NCI-H510A treated with DMSO at 0.1 percent for 48 hours (cell line): ENCODE data around the gene IL4I1.
"Not testable (repeated sequence)": the region's sequence is repeated elsewhere in the genome, so short reads cannot be mapped to it uniquely, and the experiment has no call there.

Experiments used
- DNase-seq: peaks from one replicate; lab custom pipeline; 2025; lab: John Stamatoyannopoulos, UW

IL4I1 gene, protein sequence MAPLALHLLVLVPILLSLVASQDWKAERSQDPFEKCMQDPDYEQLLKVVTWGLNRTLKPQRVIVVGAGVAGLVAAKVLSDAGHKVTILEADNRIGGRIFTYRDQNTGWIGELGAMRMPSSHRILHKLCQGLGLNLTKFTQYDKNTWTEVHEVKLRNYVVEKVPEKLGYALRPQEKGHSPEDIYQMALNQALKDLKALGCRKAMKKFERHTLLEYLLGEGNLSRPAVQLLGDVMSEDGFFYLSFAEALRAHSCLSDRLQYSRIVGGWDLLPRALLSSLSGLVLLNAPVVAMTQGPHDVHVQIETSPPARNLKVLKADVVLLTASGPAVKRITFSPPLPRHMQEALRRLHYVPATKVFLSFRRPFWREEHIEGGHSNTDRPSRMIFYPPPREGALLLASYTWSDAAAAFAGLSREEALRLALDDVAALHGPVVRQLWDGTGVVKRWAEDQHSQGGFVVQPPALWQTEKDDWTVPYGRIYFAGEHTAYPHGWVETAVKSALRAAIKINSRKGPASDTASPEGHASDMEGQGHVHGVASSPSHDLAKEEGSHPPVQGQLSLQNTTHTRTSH

DNA sequence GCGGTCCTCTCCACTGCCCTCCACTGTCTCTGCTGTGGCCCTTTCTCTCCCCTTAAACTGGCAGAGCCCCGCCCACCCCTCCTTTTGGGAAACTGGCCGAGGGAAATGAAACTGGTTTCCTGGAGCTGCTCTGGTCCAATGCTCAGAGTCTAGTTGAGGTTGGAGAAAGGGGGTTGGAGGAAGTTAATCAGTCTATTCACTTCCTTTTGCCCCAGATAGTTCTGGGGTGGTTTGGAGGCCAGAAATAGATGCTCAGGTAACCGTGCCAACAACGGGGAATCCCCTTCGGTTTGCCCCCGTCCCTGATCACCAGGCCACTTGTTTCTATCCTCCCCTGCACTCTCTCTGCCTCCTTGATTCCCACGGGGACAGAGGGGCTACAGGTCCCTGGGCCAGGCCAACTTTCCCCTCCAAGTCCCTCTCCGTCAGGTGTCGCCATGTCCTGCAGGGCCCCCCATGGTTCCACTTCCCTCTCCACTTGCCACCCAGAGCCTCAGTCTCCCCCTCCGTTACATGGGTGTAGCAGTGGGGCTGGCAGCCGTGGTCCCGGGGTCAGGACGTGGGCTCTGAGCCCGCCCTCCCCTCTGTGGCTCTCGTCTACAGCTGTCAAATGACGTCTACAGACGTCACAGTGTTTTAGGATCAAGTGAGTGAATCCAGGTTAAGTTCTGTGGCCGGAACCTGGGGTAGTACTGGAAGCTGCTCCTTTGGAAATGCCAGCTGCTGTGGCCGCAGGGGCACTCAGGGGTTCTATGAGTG, at the start of gene IL4I1:
IL4I1 (minus strand) TSS at position 25 of the 759 bp plus-strand sequence. CDS start 727 bp downstream, outside the sequence.
- no peak for DNase-seq

DNA sequence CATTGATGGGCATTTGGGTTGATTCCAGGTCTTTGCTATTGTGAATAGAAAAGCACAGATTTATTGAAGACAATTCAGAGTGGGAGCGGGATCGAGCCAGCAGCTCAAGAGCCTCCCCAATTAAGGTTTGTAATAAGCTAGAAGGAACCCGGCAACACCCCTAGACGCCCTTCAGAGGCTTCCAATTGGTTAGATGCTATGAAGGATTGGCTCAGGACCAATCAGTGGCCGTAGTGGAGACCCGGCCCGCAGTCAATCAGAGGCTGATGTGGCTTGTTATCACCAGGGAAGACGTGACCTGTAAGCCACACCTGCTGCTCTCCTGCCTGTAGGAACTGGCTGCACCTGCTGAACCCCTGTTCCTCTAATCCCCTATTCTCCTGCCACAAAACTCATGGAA, 49.7 kb upstream of the IL4I1 start:
- DNase-seq, result no peak

- not testable (repeated sequence) for DNase-seq
Observed at GRCh38 chr19:49944567-49944966, 47.9 kb upstream of the IL4I1 start.

GRCh38 chr19:49940482-49940791, 43.8 kb upstream of the IL4I1 start:
- DNase-seq, result no peak

DNA sequence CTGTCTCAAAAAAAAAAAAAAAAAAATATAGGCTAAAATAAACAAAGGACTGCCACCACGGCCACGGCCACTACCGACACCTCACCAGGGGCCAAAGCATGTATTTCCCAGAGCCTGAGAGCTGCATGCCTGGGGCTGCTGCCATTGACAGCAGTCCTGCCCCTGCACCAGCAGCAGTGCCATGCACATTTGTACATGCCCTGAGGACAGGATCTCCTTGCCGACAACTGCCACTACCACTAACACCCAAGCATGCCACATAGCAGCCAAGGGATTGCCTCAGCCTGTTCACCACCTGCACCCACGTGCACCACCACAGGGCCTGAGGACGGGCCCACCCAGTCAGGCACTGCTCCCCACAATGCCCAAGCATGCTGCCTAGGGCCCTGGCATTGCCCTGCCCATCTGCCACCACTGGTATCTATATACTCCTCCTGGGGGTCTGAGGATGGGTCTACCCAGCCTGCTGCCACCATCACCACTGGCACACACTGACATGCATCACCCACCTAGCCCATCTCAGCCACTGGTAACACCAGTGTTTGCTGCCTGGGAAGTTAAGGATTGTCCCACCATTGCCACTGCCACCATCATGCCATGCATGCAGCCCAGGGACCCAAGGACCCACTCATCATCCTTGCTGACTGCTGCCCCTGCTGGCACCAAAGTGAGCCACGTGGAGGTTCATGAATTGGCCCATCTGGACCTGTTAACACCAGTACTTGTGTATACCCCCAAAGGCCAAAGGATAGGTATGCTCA, 43.2 kb upstream of the IL4I1 start:
- no peak for DNase-seq

DNA sequence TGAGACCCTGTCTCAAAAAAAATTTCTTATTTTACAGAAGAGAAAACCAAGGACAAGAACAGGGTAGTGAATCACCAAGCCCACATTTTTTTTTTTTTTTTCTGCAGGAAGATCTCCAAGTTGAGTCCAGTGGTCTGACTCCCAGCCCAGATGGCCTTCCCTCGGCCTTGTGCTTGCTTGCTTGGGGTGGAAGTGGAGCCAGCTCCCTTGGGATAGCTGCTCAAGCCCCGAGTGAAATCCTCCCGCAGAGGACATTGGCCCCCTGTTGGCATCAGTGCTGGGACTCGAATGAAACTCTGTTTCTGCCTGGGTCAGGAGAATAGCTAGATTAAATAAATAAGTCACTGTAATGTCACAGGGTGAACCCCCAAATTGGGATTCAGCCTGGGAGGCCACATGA, 42.0 kb upstream of the IL4I1 start:
- DNase-seq, result no peak

- DNase-seq, result peak; percentile 43
Observed at GRCh38 chr19:49937750-49938381, 41.2 kb upstream of the IL4I1 start.

GRCh38 chr19:49936549-49936948, 39.9 kb upstream of the IL4I1 start:
- DNase-seq, result no peak

DNA sequence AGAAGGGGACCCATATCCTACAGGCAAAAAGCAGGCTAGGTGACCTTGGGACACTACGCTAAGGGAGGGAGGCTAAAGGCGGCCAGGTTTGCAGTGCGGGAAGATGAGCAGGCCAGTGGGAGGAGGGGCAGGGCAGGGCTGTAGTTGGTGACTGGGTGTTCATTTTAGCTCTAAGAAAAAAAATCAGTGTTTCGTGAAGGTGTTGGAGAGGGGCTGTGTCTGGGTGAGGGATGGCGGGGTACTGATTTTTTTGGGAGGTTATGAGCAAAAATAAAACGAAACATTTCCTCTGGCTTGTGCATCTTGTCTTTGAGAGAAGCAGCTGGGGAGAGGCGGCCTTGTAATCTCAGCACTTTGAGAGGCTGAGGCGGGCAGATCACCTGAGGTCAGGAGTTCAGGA, 37.0 kb upstream of the IL4I1 start:
- DNase-seq, result no peak

GRCh38 chr19:49932731-49933131, 36.0 kb upstream of the IL4I1 start:
- no peak for DNase-seq

- no peak for DNase-seq
Observed at GRCh38 chr19:49932041-49932451, 35.4 kb upstream of the IL4I1 start.

DNA sequence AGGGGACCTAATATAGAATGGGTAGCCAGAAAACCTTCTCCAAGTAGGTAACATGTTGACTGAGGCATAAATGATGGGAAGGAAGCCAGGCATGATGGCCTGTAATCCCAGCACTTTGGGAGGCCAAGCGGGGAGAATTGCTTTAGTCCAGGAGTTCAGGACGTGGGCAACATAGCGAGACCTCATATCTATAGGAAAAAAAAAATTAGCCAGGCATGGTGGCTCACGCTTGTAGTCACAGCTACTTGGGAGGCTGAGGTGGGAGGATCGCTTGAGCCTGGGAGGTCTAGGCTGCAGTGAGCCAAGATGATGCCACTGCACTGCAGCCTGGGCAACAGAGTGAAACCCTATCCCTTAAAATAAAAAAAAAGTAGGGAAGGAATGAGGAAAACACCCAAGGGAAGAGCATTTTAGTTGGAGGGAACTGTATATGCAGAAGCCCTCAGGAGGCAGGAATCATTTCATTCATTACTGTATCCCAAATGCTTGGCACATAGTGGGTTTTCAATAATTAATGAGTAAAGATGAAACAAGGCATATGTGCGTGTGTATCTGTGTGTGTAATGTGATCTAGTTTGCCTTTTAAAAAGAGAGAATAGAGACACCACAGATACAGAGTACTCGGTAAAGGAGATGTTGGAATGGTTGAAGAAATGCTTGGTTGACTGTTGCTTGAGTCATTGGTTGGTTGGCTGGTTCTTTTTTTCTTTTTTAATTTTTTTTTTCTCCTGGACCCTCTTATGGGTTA, 34.8 kb upstream of the IL4I1 start:
- no peak for DNase-seq

- DNase-seq, result no peak
Observed at GRCh38 chr19:49930483-49931011, 33.9 kb upstream of the IL4I1 start.

- peak; percentile 84 for DNase-seq
Observed at GRCh38 chr19:49929611-49930482, 33.2 kb upstream of the IL4I1 start.

DNA sequence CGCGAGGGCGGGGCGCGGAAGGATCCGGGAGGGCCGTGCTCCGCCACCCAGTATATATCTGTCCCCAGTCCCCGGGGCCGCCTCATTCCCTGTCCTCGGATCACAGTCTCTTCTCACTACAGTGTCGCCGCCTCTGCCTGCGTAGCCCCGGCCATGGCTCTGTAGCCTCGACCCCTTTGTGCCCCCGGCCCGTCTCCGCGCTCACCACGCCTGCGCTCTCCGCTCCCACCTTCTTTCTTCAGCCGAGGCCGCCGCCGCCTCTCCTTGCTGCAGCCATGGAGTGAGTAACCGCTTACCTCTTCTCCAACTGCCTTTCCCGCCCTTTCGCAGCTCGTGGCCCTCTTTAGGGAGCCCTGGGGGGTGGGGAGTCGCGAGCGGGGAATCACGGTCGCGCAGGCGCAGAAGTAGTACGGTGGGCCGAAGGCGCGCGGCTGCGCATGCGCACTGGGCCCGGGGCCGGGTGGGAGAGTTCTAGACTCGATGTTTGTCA, 32.5 kb upstream of the IL4I1 start, which contains the start of the genes ATF5 and NUP62:
ATF5 (plus strand) TSS at position 85 of the 490 bp plus-strand sequence. CDS start 1,646 bp downstream, outside the sequence.
NUP62 (minus strand) TSS at position 384 of the 490 bp plus-strand sequence. CDS start 19,697 bp downstream, outside the sequence.
- DNase-seq, result peak; percentile 91

GRCh38 chr19:49927526-49928264, 31.0 kb upstream of the IL4I1 start:
- no peak for DNase-seq

DNA sequence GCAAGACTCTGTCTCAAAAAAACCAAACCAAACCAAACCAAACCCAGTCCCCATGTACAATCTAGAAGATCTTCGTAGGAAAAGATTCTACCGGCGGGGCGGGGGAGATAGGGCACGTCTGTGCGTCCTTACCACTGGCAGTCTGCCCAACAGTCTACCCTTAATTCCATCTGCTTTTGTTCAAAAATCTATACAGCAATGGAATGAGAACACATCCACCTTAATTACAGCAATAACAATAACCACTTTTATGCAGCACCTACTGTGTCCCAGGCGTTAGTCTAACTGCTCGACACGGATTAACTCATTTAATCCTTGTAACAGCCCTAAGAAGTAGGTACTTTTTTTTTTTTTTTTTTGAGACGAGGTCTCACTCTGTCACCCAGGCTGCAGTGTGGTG, 29.8 kb upstream of the IL4I1 start:
- DNase-seq, result no peak

DNA sequence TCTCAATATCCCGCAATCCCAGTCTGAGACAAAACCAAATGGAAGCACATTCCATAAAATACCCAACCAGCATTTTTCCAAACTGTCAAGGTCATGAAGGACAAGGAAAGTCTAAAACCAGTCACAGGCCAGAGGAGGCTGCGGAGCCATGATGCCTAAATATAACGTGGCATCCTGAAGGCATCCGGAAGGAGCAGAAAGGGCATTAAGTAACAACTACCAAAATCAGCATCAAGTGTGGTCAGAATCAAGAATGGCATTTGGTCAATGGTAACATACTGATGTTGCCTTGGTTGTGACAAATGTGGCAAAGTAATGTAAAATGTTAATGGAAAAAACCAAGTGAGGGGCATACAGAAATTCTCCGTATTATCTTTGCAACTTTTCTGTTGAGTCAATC, 28.8 kb upstream of the IL4I1 start:
- no peak for DNase-seq

DNA sequence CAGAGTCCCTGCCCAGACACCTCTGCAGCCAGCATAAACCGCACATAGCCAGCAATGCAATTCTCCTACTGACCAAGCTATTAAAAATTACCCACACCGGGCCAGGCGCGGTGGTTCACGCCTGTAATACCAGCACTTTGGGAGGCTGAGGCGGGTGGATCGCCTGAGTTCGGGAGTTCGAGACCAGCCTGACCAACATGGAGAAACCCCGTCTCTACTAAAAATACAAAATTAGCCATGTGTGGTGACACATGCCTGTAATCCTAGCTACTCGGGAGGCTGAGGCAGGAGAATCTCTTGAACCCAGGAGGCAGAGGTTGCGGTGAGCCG, 28.2 kb upstream of the IL4I1 start:
- DNase-seq, result not testable (repeated sequence)
